KMS-11 (cell line): ENCODE data around the gene MAGI3.

Experiments
- H2AFZ ChIP-seq: fragments of 200-600 bp; sonication (generic); 2 replicates; pipeline ENCODE4 v1.6.1; 2016; ENCODE audit warnings: antibody characterized with exemption, mixed run types, low read depth
- H3K27ac ChIP-seq: fragments of 200-600 bp; sonication (generic); 2 replicates; pipeline ENCODE4 v1.6.1; 2016; ENCODE audit warnings: mild to moderate bottlenecking, mixed run types
- H3K27me3 ChIP-seq: fragments of 200-600 bp; sonication (generic); 2 replicates; pipeline ENCODE4 v1.6.1; 2017; ENCODE audit warnings: mild to moderate bottlenecking, low read depth, mixed run types, moderate library complexity; ENCODE audit not compliant: insufficient read depth
- H3K36me3 ChIP-seq: fragments of 200-600 bp; sonication (generic); 2 replicates; pipeline ENCODE4 v1.6.1; 2017; ENCODE audit warnings: mild to moderate bottlenecking, mixed run types; ENCODE audit not compliant: insufficient read depth
- H3K4me1 ChIP-seq: fragments of 200-600 bp; sonication (generic); 2 replicates; pipeline ENCODE4 v1.6.1; 2016; ENCODE audit warnings: mild to moderate bottlenecking, low read depth, mixed run types; ENCODE audit not compliant: poor library complexity, severe bottlenecking
- H3K4me2 ChIP-seq: fragments of 200-600 bp; sonication (generic); 2 replicates; pipeline ENCODE4 v1.7.0; 2016; ENCODE audit warnings: mild to moderate bottlenecking, mixed run types
- H3K4me3 ChIP-seq: fragments of 200-600 bp; sonication (generic); IDR thresholded peaks from 2 replicates; pipeline ENCODE4 v1.6.1; 2017; ENCODE audit warnings: low read depth, low read length, mixed read lengths; ENCODE audit not compliant: insufficient read depth
- H3K79me2 ChIP-seq: fragments of 200-600 bp; sonication (generic); 2 replicates; pipeline ENCODE4 v1.6.1; 2016; ENCODE audit warnings: low read depth, mixed run types; ENCODE audit not compliant: insufficient read depth
- H3K9ac ChIP-seq: fragments of 200-600 bp; sonication (generic); 2 replicates; pipeline ENCODE4 v1.6.1; 2016; ENCODE audit warnings: mild to moderate bottlenecking, mixed run types
- H4K20me1 ChIP-seq: fragments of 200-600 bp; sonication (generic); 2 replicates; pipeline ENCODE4 v1.6.1; 2016; ENCODE audit warnings: mild to moderate bottlenecking, mixed run types; ENCODE audit not compliant: insufficient read depth
- TF ChIP-seq, protein P1 (sequence below): fragments of 200-600 bp; sonication (generic); conservative IDR thresholded peaks from 2 replicates; pipeline ENCODE4 v1.6.1; 2017; ENCODE audit warnings: low read depth, mild to moderate bottlenecking, antibody characterized with exemption, low read length, moderate library complexity, mixed read lengths

Gene MAGI3

DNA sequence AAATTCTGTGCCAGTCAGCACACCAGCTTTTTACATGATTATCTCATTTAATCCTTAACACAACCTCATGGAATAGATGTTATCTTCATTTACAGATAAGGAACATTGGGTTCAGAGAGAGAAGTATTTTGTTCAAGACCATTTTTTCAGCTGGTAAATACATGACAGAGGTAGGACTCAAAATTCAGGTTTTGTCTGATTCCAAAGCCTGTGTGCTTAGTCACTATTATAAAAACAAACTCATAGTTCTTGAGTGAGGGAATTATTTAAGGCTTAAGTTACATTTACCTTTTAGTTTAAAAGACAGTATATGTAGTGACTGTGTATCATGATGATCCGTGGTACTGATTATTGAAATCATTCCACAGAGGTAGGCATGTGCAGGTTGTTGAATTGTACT is 125.2 kb downstream of the MAGI3 start:
- Histone ChIP-seq H3K27ac (no peak overlapping the region), H3K27me3 (no peaks in the 10 kb centered on the region), H3K4me2 (no peak overlapping the region), H3K4me3 (no peak overlapping the region), H4K20me1 (no peaks in the 10 kb centered on the region), H3K4me1 (no peaks in the 10 kb centered on the region), H3K79me2 (no peaks in the 10 kb centered on the region), H3K36me3 (no peaks in the 10 kb centered on the region), H2AFZ (no peak overlapping the region), H3K9ac (no peak overlapping the region)
- TF ChIP-seq, protein P1, sequence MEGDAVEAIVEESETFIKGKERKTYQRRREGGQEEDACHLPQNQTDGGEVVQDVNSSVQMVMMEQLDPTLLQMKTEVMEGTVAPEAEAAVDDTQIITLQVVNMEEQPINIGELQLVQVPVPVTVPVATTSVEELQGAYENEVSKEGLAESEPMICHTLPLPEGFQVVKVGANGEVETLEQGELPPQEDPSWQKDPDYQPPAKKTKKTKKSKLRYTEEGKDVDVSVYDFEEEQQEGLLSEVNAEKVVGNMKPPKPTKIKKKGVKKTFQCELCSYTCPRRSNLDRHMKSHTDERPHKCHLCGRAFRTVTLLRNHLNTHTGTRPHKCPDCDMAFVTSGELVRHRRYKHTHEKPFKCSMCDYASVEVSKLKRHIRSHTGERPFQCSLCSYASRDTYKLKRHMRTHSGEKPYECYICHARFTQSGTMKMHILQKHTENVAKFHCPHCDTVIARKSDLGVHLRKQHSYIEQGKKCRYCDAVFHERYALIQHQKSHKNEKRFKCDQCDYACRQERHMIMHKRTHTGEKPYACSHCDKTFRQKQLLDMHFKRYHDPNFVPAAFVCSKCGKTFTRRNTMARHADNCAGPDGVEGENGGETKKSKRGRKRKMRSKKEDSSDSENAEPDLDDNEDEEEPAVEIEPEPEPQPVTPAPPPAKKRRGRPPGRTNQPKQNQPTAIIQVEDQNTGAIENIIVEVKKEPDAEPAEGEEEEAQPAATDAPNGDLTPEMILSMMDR = no peak

- TF ChIP-seq, protein P1 = no peak
- H2AFZ ChIP-seq = no peak overlapping the region
- H3K27me3 ChIP-seq = no peaks in the 10 kb centered on the region
- no peak overlapping the region for H3K4me2 ChIP-seq
- H3K79me2 ChIP-seq = no peaks in the 10 kb centered on the region
- no peaks in the 10 kb centered on the region for H3K36me3 ChIP-seq
- H3K4me1 ChIP-seq = no peaks in the 10 kb centered on the region
- H4K20me1 ChIP-seq = no peaks in the 10 kb centered on the region
- no peak overlapping the region for H3K4me3 ChIP-seq
- no peak overlapping the region for H3K9ac ChIP-seq
- H3K27ac ChIP-seq = no peak overlapping the region
These were observed 127.0 kb downstream of the MAGI3 start for GRCh38 chr1:113517346-113517745.

GRCh38 chr1:113517983-113518382 is 127.7 kb downstream of the MAGI3 start:
- TF ChIP-seq, protein P1 = no peak
- Histone ChIP-seq H3K36me3 (no peaks in the 10 kb centered on the region), H3K27me3 (no peaks in the 10 kb centered on the region), H3K79me2 (no peaks in the 10 kb centered on the region), H3K4me3 (no peak overlapping the region), H2AFZ (no peak overlapping the region), H3K27ac (no peak overlapping the region), H3K9ac (no peak overlapping the region), H4K20me1 (no peaks in the 10 kb centered on the region), H3K4me1 (no peaks in the 10 kb centered on the region), H3K4me2 (no peak overlapping the region)

DNA sequence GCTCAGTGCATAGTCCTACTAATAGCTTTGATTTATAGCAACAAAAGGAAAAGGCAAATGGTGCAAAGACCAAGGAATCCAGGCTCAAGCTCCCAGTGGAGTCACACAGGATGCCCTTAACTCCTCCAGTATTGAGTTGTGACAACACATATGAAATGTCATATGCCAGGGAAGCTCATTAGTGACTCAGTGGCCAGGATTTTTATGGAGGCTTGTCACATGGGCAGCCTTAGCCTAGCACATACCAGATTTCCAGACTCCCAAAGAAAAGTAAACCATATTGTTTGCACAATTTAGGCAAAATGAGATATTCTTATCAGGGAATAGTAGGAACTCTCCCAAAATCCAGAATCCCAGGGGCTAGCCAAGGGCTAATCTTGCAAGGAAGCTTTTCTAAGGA is 129.2 kb downstream of the MAGI3 start:
- H3K4me2 ChIP-seq = no peak overlapping the region
- no peak overlapping the region for H2AFZ ChIP-seq

More for the DNA sequence above, 129.2 kb downstream of the MAGI3 start:
- TF ChIP-seq, protein P1 = no peak
- Histone ChIP-seq H3K27me3 (no peaks in the 10 kb centered on the region), H3K4me3 (no peak overlapping the region), H3K27ac (no peak overlapping the region), H3K36me3 (no peaks in the 10 kb centered on the region), H3K9ac (no peak overlapping the region), H4K20me1 (no peaks in the 10 kb centered on the region), H3K79me2 (no peaks in the 10 kb centered on the region), H3K4me1 (no peaks in the 10 kb centered on the region)
